Immature natural killer cell (primary cell): Measurements from ENCODE around the gene KLHL30. TPM values are rescaled to one million over a fixed set of nuclear protein-coding genes. Genes with fewer than 3 reads are reported as not detected.

Source experiments
- DNase-seq, 3 donors: peaks; one replicate each; pipeline ENCODE4 v3.0.0; 2022; ENCODE audit warnings: mixed read lengths in 1 of 3
- H3K27ac Mint-ChIP-seq, 6 donors: one replicate each; pipeline ENCODE4 v1.8.0; 2020; ENCODE audit warnings: mixed read lengths in 6 of 6, mild to moderate bottlenecking in 5 of 6, inconsistent platforms in 4 of 6, moderate library complexity in 3 of 6
- H3K27me3 Mint-ChIP-seq, 3 donors: one replicate each; pipeline ENCODE4 v1.8.0; 2020 to 2021; ENCODE audit warnings: low read depth in 3 of 3, mild to moderate bottlenecking in 3 of 3, mixed read lengths in 3 of 3, moderate library complexity in 3 of 3, inconsistent platforms in 1 of 3
- H3K36me3 Mint-ChIP-seq, 3 donors: one replicate each; pipeline ENCODE4 v1.8.0; 2020; ENCODE audit warnings: mixed read lengths in 3 of 3, inconsistent platforms in 2 of 3, mild to moderate bottlenecking in 2 of 3
- H3K4me1 Mint-ChIP-seq, 2 donors: one replicate each; pipeline ENCODE4 v1.8.0; 2020; ENCODE audit warnings: inconsistent platforms in 2 of 2, mild to moderate bottlenecking in 2 of 2, mixed read lengths in 2 of 2, moderate library complexity in 1 of 2
- H3K4me3 Mint-ChIP-seq, 5 donors: one replicate each; pipeline ENCODE4 v1.8.0; 2020; ENCODE audit warnings: mild to moderate bottlenecking in 5 of 5, mixed read lengths in 5 of 5, inconsistent platforms in 3 of 5, moderate library complexity in 3 of 5
- H3K9me3 Mint-ChIP-seq, 6 donors: one replicate each; pipeline ENCODE4 v1.8.0; 2020; ENCODE audit warnings: mild to moderate bottlenecking in 6 of 6, mixed read lengths in 6 of 6, inconsistent platforms in 4 of 6, moderate library complexity in 3 of 6
- polyA plus RNA-seq, 3 donors: library from polyadenylated mRNA; unstranded; fragments of 300-500 nt; fragmentation: Illumina TruSeq; gene quantifications; one replicate each; pipeline ENCODE4 v1.2.3, GENCODE V29; 2021

The KLHL30 gene
- polyA plus RNA-seq, 3 donors from 2014 or later: not detected

GRCh38 chr2:238180554-238180953 lies 42.1 kb downstream of the KLHL30 start:
- no peak for DNase-seq
- Mint-ChIP-seq H3K9me3 (no peaks in the 10 kb centered on the region), H3K36me3 (peaks cover 35 to 69% (median 41%) of the 10 kb centered on the region in 3 donors), H3K4me1 (peaks cover 50 to 55% of the 10 kb centered on the region in 2 donors), H3K27ac (peak overlapping the region in 2 of 6 donors; percentile 58 to 64), H3K4me3 (no peak overlapping the region), H3K27me3 (peaks cover 0 to 19% (median 7%) of the 10 kb centered on the region in 3 donors)

DNA sequence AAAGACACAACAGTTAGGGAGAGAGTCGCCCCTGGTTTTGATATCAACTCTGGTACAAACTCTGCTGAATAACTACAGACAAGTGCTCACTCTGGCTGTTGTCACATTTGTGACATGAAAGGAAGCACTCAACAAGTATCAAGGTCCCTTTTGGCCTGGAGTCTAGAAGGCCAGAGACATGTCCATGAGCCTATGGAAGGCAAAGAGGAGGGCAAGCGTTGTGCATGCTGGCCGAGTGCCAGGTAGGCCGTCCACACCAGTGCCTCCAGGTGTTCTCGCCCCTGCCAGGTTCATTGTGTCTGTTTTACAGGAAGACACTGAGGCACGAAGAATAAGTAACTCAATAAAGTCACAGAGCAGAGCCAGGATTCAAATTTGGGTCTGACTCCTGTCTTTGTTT lies 43.9 kb downstream of the KLHL30 start:
- peak overlapping the region in 5 of 6 donors; percentile 19 to 98 (median 71) for H3K27ac Mint-ChIP-seq
- H3K27me3 Mint-ChIP-seq: peaks cover 2 to 21% (median 8%) of the 10 kb centered on the region in 3 donors
- peak overlapping the region in 2 of 5 donors; percentile 41 to 76 for H3K4me3 Mint-ChIP-seq
- H3K36me3 Mint-ChIP-seq: peaks cover 31 to 75% (median 43%) of the 10 kb centered on the region in 3 donors
- H3K4me1 Mint-ChIP-seq: peaks cover 60 to 61% of the 10 kb centered on the region in 2 donors
- no peak for DNase-seq
- no peaks in the 10 kb centered on the region for H3K9me3 Mint-ChIP-seq

- peaks cover 5 to 23% (median 8%) of the 10 kb centered on the region in 3 donors for H3K27me3 Mint-ChIP-seq
- DNase-seq: peak; percentile 55 to 63 (median 57)
- peak overlapping the region; percentile 94 to 98 (median 96) for H3K27ac Mint-ChIP-seq
- H3K9me3 Mint-ChIP-seq: no peaks in the 10 kb centered on the region
- H3K36me3 Mint-ChIP-seq: peaks cover 41 to 81% (median 51%) of the 10 kb centered on the region in 3 donors
- peaks cover 69% of the 10 kb centered on the region in 2 donors for H3K4me1 Mint-ChIP-seq
- peak overlapping the region; percentile 76 to 87 (median 80) for H3K4me3 Mint-ChIP-seq
Measured at GRCh38 chr2:238183821-238184220, 45.4 kb downstream of the KLHL30 start.

GRCh38 chr2:238187618-238188548 lies 49.4 kb downstream of the KLHL30 start:
- peak overlapping the region; percentile 33 to 95 (median 70) for H3K27ac Mint-ChIP-seq
- peak overlapping the region in 2 of 5 donors; percentile 30 to 33 for H3K4me3 Mint-ChIP-seq
- H3K27me3 Mint-ChIP-seq: peaks cover 5 to 21% (median 8%) of the 10 kb centered on the region in 3 donors
- peaks cover 27 to 70% (median 39%) of the 10 kb centered on the region in 3 donors for H3K36me3 Mint-ChIP-seq
- no peaks in the 10 kb centered on the region for H3K9me3 Mint-ChIP-seq
- peaks cover 52 to 64% of the 10 kb centered on the region in 2 donors for H3K4me1 Mint-ChIP-seq
- no peak for DNase-seq

DNA sequence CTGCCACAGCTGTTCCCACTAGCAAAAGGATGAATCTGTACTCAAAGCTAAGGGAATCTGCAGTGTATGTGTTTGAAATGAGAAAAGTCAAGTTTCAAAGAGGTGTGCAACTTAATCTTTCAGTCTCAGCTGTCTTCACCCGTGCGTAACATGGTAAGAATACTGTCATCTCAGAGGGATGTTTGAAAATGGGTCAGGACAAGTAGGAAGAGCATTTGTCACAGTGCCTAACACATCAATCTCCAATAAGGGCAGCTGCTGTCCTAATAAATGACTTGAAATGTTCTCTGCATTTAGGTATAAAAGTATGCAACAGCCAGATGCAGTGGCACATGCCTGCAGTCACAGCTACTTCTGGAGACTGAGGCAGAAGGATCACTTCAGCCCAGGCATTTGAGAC lies 52.0 kb downstream of the KLHL30 start:
- H3K27me3 Mint-ChIP-seq: peaks cover 2 to 5% (median 5%) of the 10 kb centered on the region in 3 donors
- H3K9me3 Mint-ChIP-seq: no peaks in the 10 kb centered on the region
- peaks cover 27 to 62% (median 32%) of the 10 kb centered on the region in 3 donors for H3K36me3 Mint-ChIP-seq

More for the DNA sequence above, 52.0 kb downstream of the KLHL30 start:
- Mint-ChIP-seq H3K4me1 (peaks cover 35 to 49% of the 10 kb centered on the region in 2 donors), H3K27ac (no peak overlapping the region), H3K4me3 (no peak overlapping the region)
- no peak for DNase-seq

Other genes starting within 250 kb of the KLHL30 start
- gene UBE2F, start 171.7 kb upstream of the KLHL30 start, polyA plus RNA-seq: 100 to 1,000 TPM; 274 to 339 (median 323) TPM
- gene SCLY, start 77.7 kb upstream of the KLHL30 start, polyA plus RNA-seq: 10 to 100 TPM; 12.1 to 15.8 (median 12.8) TPM
- not detected for gene ESPNL, start 38.3 kb upstream of the KLHL30 start, polyA plus RNA-seq
- gene ERFE, start 20.3 kb downstream of the KLHL30 start, polyA plus RNA-seq: 1 to 10 TPM; 4.6 to 6.2 (median 5.7) TPM
- 10 to 100 TPM; 59.2 to 82.8 (median 59.3) TPM for gene ILKAP, start 65.0 kb downstream of the KLHL30 start, polyA plus RNA-seq
- gene HES6, start 101.4 kb downstream of the KLHL30 start, polyA plus RNA-seq: 10 to 100 TPM; 27.3 to 36.5 (median 34.5) TPM
- gene PER2, start 149.9 kb downstream of the KLHL30 start, polyA plus RNA-seq: 1 to 10 TPM; 1.0 to 8.5 (median 7.2) TPM
- 1 to 10 TPM; 1.9 to 7.0 (median 2.2) TPM for gene TRAF3IP1, start 181.8 kb downstream of the KLHL30 start, polyA plus RNA-seq